GM12878 (cell line): ENCODE results near the gene C1orf198. TPM values are rescaled to one million over a fixed set of nuclear protein-coding genes. Genes with fewer than 3 reads are reported as not detected.

Source experiments
- ATAC-seq: fragments of 200-7000 bp; cut with Tn5 transposase; 3 replicates; pipeline ENCODE4 v1.9.1; 2020; ENCODE audit warnings: mild to moderate bottlenecking, moderate library complexity
- BruUV-seq: library from RNA; stranded (reverse); fragments of 400-500 nt; replicated peaks from 2 replicates; lab custom pipeline; 2021; lab: Mats Ljungman, UMichigan
- CTCF ChIA-PET: fragments of 300-600 bp; sonication (Branson Sonifier 250); formaldehyde crosslinking; extraction: SDS; loops from one replicate; lab custom pipeline; 2021; ENCODE audit warnings: inconsistent platforms; lab: Yijun Ruan, JAX
- POLR2A ChIA-PET: fragments of 350-600 bp; formaldehyde crosslinking; extraction: SDS; loops from one replicate; lab custom pipeline; 2021; ENCODE audit warnings: inconsistent platforms; lab: Charles Lee
- RAD21 ChIA-PET: fragments of 300-600 bp; sonication (Branson Sonifier 250); formaldehyde crosslinking; loops from one replicate; lab custom pipeline; 2023; ENCODE audit warnings: antibody characterized with exemption; ENCODE audit not compliant: unreplicated experiment; lab: Charles Lee
- SMC1A ChIA-PET: fragments of 300-600 bp; sonication (Branson Sonifier 250); formaldehyde crosslinking; loops from one replicate; lab custom pipeline; 2023; ENCODE audit not compliant: unreplicated experiment, uncharacterized antibody; lab: Charles Lee
- DNase-seq: peaks from one replicate; pipeline ENCODE4 v3.0.0-alpha.2; 2011; ENCODE audit warnings: low read depth, low spot score
- FAIRE-seq: peaks from 3 replicates; lab custom pipeline; 2011; peaks lifted over from hg19 to GRCh38; lab: Jason Lieb, UNC
- H2AFZ ChIP-seq: 2 replicates; pipeline ENCODE4 v1.6.0; 2011; ENCODE audit warnings: low read depth, low read length, control low read depth; ENCODE audit not compliant: control insufficient read depth
- H3K27ac ChIP-seq: 2 replicates; pipeline ENCODE4 v1.5.1; 2011; ENCODE audit warnings: control low read depth; ENCODE audit not compliant: control insufficient read depth, insufficient read depth
- H3K27me3 ChIP-seq, 2 experiments: replicated peaks in 1 of 2; 2 replicates each; pipeline versions ENCODE4 v1.6.0 to v1.6.1; 2011; ENCODE audit warnings: low read length in 1 of 2; ENCODE audit not compliant: control insufficient read depth in 2 of 2, insufficient read depth in 2 of 2
- H3K36me3 ChIP-seq, 2 experiments: 2 replicates each; pipeline ENCODE4 v1.5.1; 2011; ENCODE audit warnings: low read length in 1 of 2; ENCODE audit not compliant: control insufficient read depth in 2 of 2, insufficient read depth in 2 of 2
- H3K4me1 ChIP-seq: 2 replicates; pipeline ENCODE4 v1.6.1; 2011; ENCODE audit warnings: mild to moderate bottlenecking, low read length, moderate library complexity, mixed read lengths; ENCODE audit not compliant: control insufficient read depth, insufficient read depth
- H3K4me2 ChIP-seq: 2 replicates; pipeline ENCODE4 v1.6.0; 2011; ENCODE audit warnings: control low read depth; ENCODE audit not compliant: control insufficient read depth, insufficient read depth
- H3K4me3 ChIP-seq: fragments of 200-600 bp; sonication (generic); 2 replicates; pipeline ENCODE4 v1.5.1; 2016
- H3K79me2 ChIP-seq: 2 replicates; pipeline ENCODE4 v1.6.0; 2011; ENCODE audit warnings: low read length; ENCODE audit not compliant: control insufficient read depth, insufficient read depth
- H3K9ac ChIP-seq: 2 replicates; pipeline ENCODE4 v1.8.0; 2011; ENCODE audit warnings: low read length, control low read depth, mixed read lengths; ENCODE audit not compliant: control insufficient read depth, insufficient read depth
- H3K9me3 ChIP-seq: replicated peaks from 3 replicates; pipeline ENCODE4 v1.5.1; 2011; ENCODE audit warnings: mild to moderate bottlenecking, low read length; ENCODE audit not compliant: control insufficient read depth, insufficient read depth
- H4K20me1 ChIP-seq: 2 replicates; pipeline ENCODE4 v1.6.0; 2011; ENCODE audit not compliant: control insufficient read depth, insufficient read depth
- CEBPZ ChIP-seq: fragments of 150-350 bp; IDR thresholded peaks from 2 replicates; pipeline ENCODE4 v1.6.1; 2016; ENCODE audit warnings: low read depth, low read length
- CHD1 ChIP-seq: IDR thresholded peaks from 2 replicates; pipeline ENCODE4 v1.6.1; 2012; ENCODE audit warnings: low read depth, low read length, improper control_type of control experiment
- CREB1 ChIP-seq: IDR thresholded peaks from 2 replicates; pipeline ENCODE4 v1.6.1; 2012; ENCODE audit warnings: low read depth, mild to moderate bottlenecking, inconsistent platforms
- EED ChIP-seq: sonication (generic); IDR thresholded peaks from 2 replicates; pipeline ENCODE4 v1.6.1; 2016; ENCODE audit warnings: antibody characterized with exemption, low read depth
- EGR1 ChIP-seq, 2 experiments: IDR thresholded peaks; 1 replicate in 1 of 2; 2 replicates in 1 of 2; pipeline ENCODE4 v1.6.1; 2011 to 2012; ENCODE audit warnings: low read depth in 2 of 2, low read length in 2 of 2, borderline replicate concordance in 1 of 2, mild to moderate bottlenecking in 1 of 2, moderate library complexity in 1 of 2
- NFYA ChIP-seq: IDR thresholded peaks from 2 replicates; pipeline ENCODE4 v1.6.1; 2011; ENCODE audit warnings: low read depth, mild to moderate bottlenecking, low read length, improper control_type of control experiment, borderline replicate concordance
- NR2C1 ChIP-seq: fragments of 450-650 bp; IDR thresholded peaks from 2 replicates; pipeline ENCODE4 v1.6.1; 2017; ENCODE audit warnings: antibody characterized with exemption, mild to moderate bottlenecking, moderate library complexity
- WGBS: methylation state at CpG from one replicate; pipeline ENCODE4 v1.1.6; 2016; ENCODE audit warnings: low lambda C conversion rate; ENCODE audit not compliant: insufficient replicate concordance, insufficient coverage; ENCODE audit errors: missing lambda C conversion rate; 5-methylcytosine and 5-hydroxymethylcytosine counted together
- in situ Hi-C: fragments of 300-500 bp; cut with MboI; formaldehyde crosslinking; loops from 9 replicates; pipeline ENCODE4 v1.14.3; 2018; ENCODE audit warnings: mixed read lengths
- intact Hi-C: fragments of 100-400 bp; cut with micrococcal nuclease; formaldehyde crosslinking; loops from one replicate; pipeline ENCODE4 v1.14.2; 2022; ENCODE audit not compliant: unreplicated experiment
- polyA plus RNA-seq, 11 experiments: library from polyadenylated mRNA; depleted of rRNA in 4 of 11; unstranded in 6 of 11; stranded (reverse) in 5 of 11; fragments of >200 nt; fragmentation: Nextera tagmentation in 4 of 11; fragmentation: Illumina TruSeq in 1 of 11; extraction: Ambion mirVana in 4 of 11; extraction: Trizol in 1 of 11; gene quantifications; 1 replicate in 1 of 11; 2 replicates in 10 of 11; pipeline versions ENCODE4 v1.2.1 to v1.2.3, GENCODE V29; 2011 to 2016; ENCODE audit warnings: inconsistent platforms in 2 of 11, missing spikeins in 2 of 11, low read depth in 1 of 11
- total RNA-seq, 4 experiments: library from RNA; depleted of rRNA in 3 of 4; stranded (reverse); fragments of >200 nt in 3 of 4; fragmentation: Illumina TruSeq in 1 of 4; extraction: Trizol in 1 of 4; gene quantifications; 2 replicates each; pipeline versions ENCODE4 v1.2.1 to v1.2.3, GENCODE V29; 2013 to 2021
- TF ChIP-seq, protein P1 (sequence below): IDR thresholded peaks from 2 replicates; pipeline ENCODE4 v1.6.1; 2012; ENCODE audit warnings: improper control_type of control experiment, low read depth, low read length; ENCODE audit not compliant: insufficient replicate concordance
- TF ChIP-seq, protein P2 (sequence below): fragments of 450-650 bp; formaldehyde crosslinking; IDR thresholded peaks from 2 replicates; pipeline ENCODE4 v1.4.0; 2022; ENCODE audit warnings: mild to moderate bottlenecking, moderate library complexity

The C1orf198 gene
- total and polyA plus RNA-seq, 10 of the 15 experiments (the other 5 are each of a cell fraction or from before 2014, with no cell fraction given) = 0.16 to 2.8 (median 1.1) TPM

GRCh38 chr1:230877146-230877923, 9.0 kb upstream of the C1orf198 start:
- ATAC-seq = no peak
- Histone ChIP-seq H3K36me3 (no peaks in the 10 kb centered on the region), H3K4me1 (no peaks in the 10 kb centered on the region), H3K9ac (no peak overlapping the region), H4K20me1 (no peaks in the 10 kb centered on the region), H2AFZ (no peak overlapping the region), H3K4me3 (no peak overlapping the region), H3K9me3 (no peaks in the 10 kb centered on the region), H3K27me3 (peaks cover 0 to 3% of the 10 kb centered on the region in 2 experiments; a peak in 2 of 4 replicates), H3K79me2 (no peaks in the 10 kb centered on the region), H3K4me2 (no peak overlapping the region), H3K27ac (no peak overlapping the region)
- 24% methylated on average over 14 of the region's 14 CpGs for WGBS
- ChIA-PET CTCF (no interaction called here), RAD21 (no interaction called here), SMC1A (no interaction called here), POLR2A (no interaction called here)
- no peak for FAIRE-seq
- in situ Hi-C loops (no loop called here), intact Hi-C loops (no loop called here)
- DNase-seq = no peak
- no TSS peak for BruUV-seq
- TF ChIP-seq EGR1 (IDR thresholded peaks at IDR 0.05; ENCODE audit: borderline replicate concordance in 1 of 2, low read depth in 2 of 2, low read length in 2 of 2) (no peak), CHD1 (no peak), NFYA (no peak), NR2C1 (no peak), CREB1 (no peak), CEBPZ (no peak), EED (no peak)
- TF ChIP-seq, protein P1, sequence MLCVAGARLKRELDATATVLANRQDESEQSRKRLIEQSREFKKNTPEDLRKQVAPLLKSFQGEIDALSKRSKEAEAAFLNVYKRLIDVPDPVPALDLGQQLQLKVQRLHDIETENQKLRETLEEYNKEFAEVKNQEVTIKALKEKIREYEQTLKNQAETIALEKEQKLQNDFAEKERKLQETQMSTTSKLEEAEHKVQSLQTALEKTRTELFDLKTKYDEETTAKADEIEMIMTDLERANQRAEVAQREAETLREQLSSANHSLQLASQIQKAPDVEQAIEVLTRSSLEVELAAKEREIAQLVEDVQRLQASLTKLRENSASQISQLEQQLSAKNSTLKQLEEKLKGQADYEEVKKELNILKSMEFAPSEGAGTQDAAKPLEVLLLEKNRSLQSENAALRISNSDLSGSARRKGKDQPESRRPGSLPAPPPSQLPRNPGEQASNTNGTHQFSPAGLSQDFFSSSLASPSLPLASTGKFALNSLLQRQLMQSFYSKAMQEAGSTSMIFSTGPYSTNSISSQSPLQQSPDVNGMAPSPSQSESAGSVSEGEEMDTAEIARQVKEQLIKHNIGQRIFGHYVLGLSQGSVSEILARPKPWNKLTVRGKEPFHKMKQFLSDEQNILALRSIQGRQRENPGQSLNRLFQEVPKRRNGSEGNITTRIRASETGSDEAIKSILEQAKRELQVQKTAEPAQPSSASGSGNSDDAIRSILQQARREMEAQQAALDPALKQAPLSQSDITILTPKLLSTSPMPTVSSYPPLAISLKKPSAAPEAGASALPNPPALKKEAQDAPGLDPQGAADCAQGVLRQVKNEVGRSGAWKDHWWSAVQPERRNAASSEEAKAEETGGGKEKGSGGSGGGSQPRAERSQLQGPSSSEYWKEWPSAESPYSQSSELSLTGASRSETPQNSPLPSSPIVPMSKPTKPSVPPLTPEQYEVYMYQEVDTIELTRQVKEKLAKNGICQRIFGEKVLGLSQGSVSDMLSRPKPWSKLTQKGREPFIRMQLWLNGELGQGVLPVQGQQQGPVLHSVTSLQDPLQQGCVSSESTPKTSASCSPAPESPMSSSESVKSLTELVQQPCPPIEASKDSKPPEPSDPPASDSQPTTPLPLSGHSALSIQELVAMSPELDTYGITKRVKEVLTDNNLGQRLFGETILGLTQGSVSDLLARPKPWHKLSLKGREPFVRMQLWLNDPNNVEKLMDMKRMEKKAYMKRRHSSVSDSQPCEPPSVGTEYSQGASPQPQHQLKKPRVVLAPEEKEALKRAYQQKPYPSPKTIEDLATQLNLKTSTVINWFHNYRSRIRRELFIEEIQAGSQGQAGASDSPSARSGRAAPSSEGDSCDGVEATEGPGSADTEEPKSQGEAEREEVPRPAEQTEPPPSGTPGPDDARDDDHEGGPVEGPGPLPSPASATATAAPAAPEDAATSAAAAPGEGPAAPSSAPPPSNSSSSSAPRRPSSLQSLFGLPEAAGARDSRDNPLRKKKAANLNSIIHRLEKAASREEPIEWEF = no peak
- TF ChIP-seq, protein P2, sequence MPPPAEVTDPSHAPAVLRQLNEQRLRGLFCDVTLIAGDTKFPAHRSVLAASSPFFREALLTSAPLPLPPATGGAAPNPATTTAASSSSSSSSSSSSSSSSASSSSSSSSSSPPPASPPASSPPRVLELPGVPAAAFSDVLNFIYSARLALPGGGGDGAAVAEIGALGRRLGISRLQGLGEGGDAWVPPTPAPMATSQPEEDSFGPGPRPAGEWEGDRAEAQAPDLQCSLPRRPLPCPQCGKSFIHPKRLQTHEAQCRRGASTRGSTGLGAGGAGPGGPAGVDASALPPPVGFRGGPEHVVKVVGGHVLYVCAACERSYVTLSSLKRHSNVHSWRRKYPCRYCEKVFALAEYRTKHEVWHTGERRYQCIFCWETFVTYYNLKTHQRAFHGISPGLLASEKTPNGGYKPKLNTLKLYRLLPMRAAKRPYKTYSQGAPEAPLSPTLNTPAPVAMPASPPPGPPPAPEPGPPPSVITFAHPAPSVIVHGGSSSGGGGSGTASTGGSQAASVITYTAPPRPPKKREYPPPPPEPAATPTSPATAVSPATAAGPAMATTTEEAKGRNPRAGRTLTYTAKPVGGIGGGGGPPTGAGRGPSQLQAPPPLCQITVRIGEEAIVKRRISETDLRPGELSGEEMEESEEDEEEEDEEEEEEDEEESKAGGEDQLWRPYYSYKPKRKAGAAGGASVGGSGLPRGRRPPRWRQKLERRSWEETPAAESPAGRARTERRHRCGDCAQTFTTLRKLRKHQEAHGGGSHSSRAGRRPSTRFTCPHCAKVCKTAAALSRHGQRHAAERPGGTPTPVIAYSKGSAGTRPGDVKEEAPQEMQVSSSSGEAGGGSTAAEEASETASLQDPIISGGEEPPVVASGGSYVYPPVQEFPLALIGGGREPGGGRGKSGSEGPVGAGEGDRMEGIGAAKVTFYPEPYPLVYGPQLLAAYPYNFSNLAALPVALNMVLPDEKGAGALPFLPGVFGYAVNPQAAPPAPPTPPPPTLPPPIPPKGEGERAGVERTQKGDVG (CRISPR knock-in tag) = no peak
